ENCODE measurements around the gene ATP13A1.
"Not testable (repeated sequence)": the region's sequence is repeated elsewhere in the genome, so short reads cannot be mapped to it uniquely, and the experiment has no call there.

Gene ATP13A1

GRCh38 chr19:19624032-19624570 lies 39.4 kb downstream of the ATP13A1 start:
- DNase-seq (ENCODE audit: low read depth in 2 of 3, low spot score in 1 of 3), result no peak

GRCh38 chr19:19623383-19623782 lies 40.1 kb downstream of the ATP13A1 start:
- no peak for DNase-seq (ENCODE audit: low read depth in 2 of 3, low spot score in 1 of 3)

GRCh38 chr19:19619849-19620210 lies 43.6 kb downstream of the ATP13A1 start:
- no peak for DNase-seq (ENCODE audit: low read depth in 2 of 3, low spot score in 1 of 3)

GRCh38 chr19:19619181-19619848 lies 44.2 kb downstream of the ATP13A1 start:
- no peak for DNase-seq (ENCODE audit: low read depth in 2 of 3, low spot score in 1 of 3)

- DNase-seq (ENCODE audit: low read depth in 2 of 3, low spot score in 1 of 3), result peak; percentile 97 to 98 (median 97)
Observed at GRCh38 chr19:19618219-19619051, 45.0 kb downstream of the ATP13A1 start, which contains the start of gene PBX4. TSS of gene PBX4 (minus strand) at chr19:19618687. CDS start at chr19:19618629, 58 bp downstream.

GRCh38 chr19:19615086-19615485 lies 48.4 kb downstream of the ATP13A1 start:
- DNase-seq (ENCODE audit: low read depth in 2 of 3, low spot score in 1 of 3), result no peak

GRCh38 chr19:19613506-19613905 lies 50.0 kb downstream of the ATP13A1 start:
- no peak for DNase-seq (ENCODE audit: low read depth in 2 of 3, low spot score in 1 of 3)

GRCh38 chr19:19610376-19611202 lies 52.9 kb downstream of the ATP13A1 start:
- DNase-seq (ENCODE audit: low read depth in 2 of 3, low spot score in 1 of 3), result no peak

GRCh38 chr19:19606686-19607085 lies 56.8 kb downstream of the ATP13A1 start:
- DNase-seq (ENCODE audit: low read depth in 2 of 3, low spot score in 1 of 3), result not testable (repeated sequence)

GRCh38 chr19:19606021-19606420 lies 57.5 kb downstream of the ATP13A1 start:
- no peak for DNase-seq (ENCODE audit: low read depth in 2 of 3, low spot score in 1 of 3)

- DNase-seq (ENCODE audit: low read depth in 2 of 3, low spot score in 1 of 3), result no peak
Observed at GRCh38 chr19:19602713-19603324, 60.7 kb downstream of the ATP13A1 start.

GRCh38 chr19:19602136-19602712 lies 61.3 kb downstream of the ATP13A1 start:
- no peak for DNase-seq (ENCODE audit: low read depth in 2 of 3, low spot score in 1 of 3)

GRCh38 chr19:19600793-19601330 lies 62.6 kb downstream of the ATP13A1 start:
- DNase-seq (ENCODE audit: low read depth in 2 of 3, low spot score in 1 of 3), result no peak

GRCh38 chr19:19598728-19599451 lies 64.6 kb downstream of the ATP13A1 start:
- peak in 1 of 3 donors; percentile 43 for DNase-seq (ENCODE audit: low read depth in 2 of 3, low spot score in 1 of 3)

GRCh38 chr19:19597809-19598306 lies 65.6 kb downstream of the ATP13A1 start:
- peak in 1 of 3 donors; percentile 70 for DNase-seq (ENCODE audit: low read depth in 2 of 3, low spot score in 1 of 3)

Measured in stimulated activated CD4-positive, alpha-beta T cell treated with anti-CD3 and anti-CD28 coated beads, Interleukin-12 subunit alpha, Interleukin-12 subunit beta, amount 100 ng/mL, for 48 hours (primary cell).